Lower leg skin (tissue), 4 donors: Measurements from ENCODE around the gene ADSS1. TPM values are rescaled to one million over a fixed set of nuclear protein-coding genes. Genes with fewer than 3 reads are reported as not detected.

ENCODE experiments used
- DNase-seq, 2 donors: peaks; one replicate each; pipeline ENCODE4 v3.0.0-alpha.2; 2019; ENCODE audit warnings: low spot score in 2 of 2
- H3K4me3 ChIP-seq: fragments of 200-600 bp; sonication (generic); 2 replicates; pipeline ENCODE4 v1.5.1; 2017; ENCODE audit warnings: mild to moderate bottlenecking, low read depth; ENCODE audit not compliant: poor library complexity, severe bottlenecking
- CTCF ChIP-seq, 3 donors: fragments of 450-650 bp; IDR thresholded peaks; one replicate each; pipeline ENCODE4 v1.5.1; 2016; ENCODE audit warnings: antibody characterized with exemption in 3 of 3, mild to moderate bottlenecking in 3 of 3, moderate library complexity in 2 of 3
- POLR2A ChIP-seq, 2 donors: fragments of 450-650 bp; IDR thresholded peaks; one replicate each; pipeline ENCODE4 v1.6.1; 2016 to 2017; ENCODE audit warnings: antibody characterized with exemption in 2 of 2, mild to moderate bottlenecking in 1 of 2, moderate library complexity in 1 of 2
- WGBS, 2 donors: methylation state at CpG; one replicate each; pipeline ENCODE4 v1.1.5; 2018; 5-methylcytosine and 5-hydroxymethylcytosine counted together
- intact Hi-C: fragments of 100-400 bp; cut with DNase I; formaldehyde crosslinking; loops from one replicate; pipeline ENCODE4 v1.15.0; 2023; ENCODE audit warnings: low total_unique reads
- total RNA-seq, 4 donors: library from RNA; depleted of rRNA; stranded (reverse); fragments of >200 nt; gene quantifications; one replicate each; pipeline ENCODE4 v1.1.0, GENCODE V29; 2016

ADSS1 gene
- total RNA-seq, 4 donors from 2014 or later: 5.5 to 8.7 (median 7.2) TPM

- DNase-seq: no peak
- TF ChIP-seq POLR2A (IDR thresholded peaks at IDR 0.05) (no peak), CTCF (IDR thresholded peaks at IDR 0.05) (no peak)
- no peak overlapping the region for H3K4me3 ChIP-seq
Measured at GRCh38 chr14:104686624-104687517, 37.2 kb upstream of the ADSS1 start.

GRCh38 chr14:104687601-104688504 is 36.2 kb upstream of the ADSS1 start:
- DNase-seq: peak in 1 of 2 donors; percentile 93
- no peak overlapping the region for H3K4me3 ChIP-seq
- TF ChIP-seq CTCF (IDR thresholded peaks at IDR 0.05) (no peak), POLR2A (IDR thresholded peaks at IDR 0.05) (no peak)
- intact Hi-C loops: no loop called here
- WGBS, 2 donors: 43 to 44% methylated on average over 23 of the region's 31 CpGs

More at GRCh38 chr14:104686624-104687517, 37.2 kb upstream of the ADSS1 start:
- 50 to 68% methylated on average over 11 to 19 of the region's 20 CpGs for WGBS, 2 donors
- intact Hi-C loops: no loop called here

GRCh38 chr14:104688505-104689108 is 35.4 kb upstream of the ADSS1 start:
- 21 to 28% methylated on average over 19 to 21 of the region's 24 CpGs for WGBS, 2 donors
- no peak for DNase-seq
- H3K4me3 ChIP-seq: no peak overlapping the region
- no peak for TF ChIP-seq POLR2A (IDR thresholded peaks at IDR 0.05)
- TF ChIP-seq CTCF (IDR thresholded peaks at IDR 0.05): no peak
- intact Hi-C loops: no loop called here

GRCh38 chr14:104689109-104689880 is 34.7 kb upstream of the ADSS1 start, which contains the start of gene INF2:
TSS of gene INF2 (plus strand) at chr14:104689618. CDS start at chr14:104701366, 11,748 bp downstream.
- no peak for DNase-seq
- intact Hi-C loops: no loop called here
- 1% methylated on average over 22 to 28 of the region's 76 CpGs for WGBS, 2 donors
- TF ChIP-seq POLR2A (IDR thresholded peaks at IDR 0.05): no peak
- TF ChIP-seq CTCF (IDR thresholded peaks at IDR 0.05): no peak
- H3K4me3 ChIP-seq: peak within 1 kb of the TSS; percentile 84
